ENCODE data around the gene IL9.
"Not testable (repeated sequence)": the region's sequence is repeated elsewhere in the genome, so short reads cannot be mapped to it uniquely, and the experiment has no call there.

The IL9 gene

DNA sequence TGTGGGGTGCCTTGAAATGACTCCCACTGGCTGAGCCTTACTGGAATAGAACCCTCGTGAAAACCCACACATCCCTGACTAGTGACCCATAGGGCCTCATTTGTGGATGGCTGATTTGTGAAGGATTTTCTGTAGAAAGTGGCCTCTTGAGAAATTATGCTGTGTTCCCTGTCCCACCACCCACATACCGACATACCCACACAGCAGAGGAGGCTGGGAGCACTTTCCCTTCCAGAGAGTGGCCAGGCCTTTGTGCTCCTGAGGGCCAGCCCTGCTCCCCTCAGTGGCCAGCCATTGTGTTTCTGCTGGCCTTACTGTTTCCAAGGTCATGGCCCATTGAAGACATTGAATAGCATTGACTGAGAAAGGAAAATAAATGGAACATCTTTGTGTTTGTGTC, 29.6 kb downstream of the IL9 start:
- no peak for DNase-seq (ENCODE audit: low read depth)
- TF ChIP-seq, protein P1, sequence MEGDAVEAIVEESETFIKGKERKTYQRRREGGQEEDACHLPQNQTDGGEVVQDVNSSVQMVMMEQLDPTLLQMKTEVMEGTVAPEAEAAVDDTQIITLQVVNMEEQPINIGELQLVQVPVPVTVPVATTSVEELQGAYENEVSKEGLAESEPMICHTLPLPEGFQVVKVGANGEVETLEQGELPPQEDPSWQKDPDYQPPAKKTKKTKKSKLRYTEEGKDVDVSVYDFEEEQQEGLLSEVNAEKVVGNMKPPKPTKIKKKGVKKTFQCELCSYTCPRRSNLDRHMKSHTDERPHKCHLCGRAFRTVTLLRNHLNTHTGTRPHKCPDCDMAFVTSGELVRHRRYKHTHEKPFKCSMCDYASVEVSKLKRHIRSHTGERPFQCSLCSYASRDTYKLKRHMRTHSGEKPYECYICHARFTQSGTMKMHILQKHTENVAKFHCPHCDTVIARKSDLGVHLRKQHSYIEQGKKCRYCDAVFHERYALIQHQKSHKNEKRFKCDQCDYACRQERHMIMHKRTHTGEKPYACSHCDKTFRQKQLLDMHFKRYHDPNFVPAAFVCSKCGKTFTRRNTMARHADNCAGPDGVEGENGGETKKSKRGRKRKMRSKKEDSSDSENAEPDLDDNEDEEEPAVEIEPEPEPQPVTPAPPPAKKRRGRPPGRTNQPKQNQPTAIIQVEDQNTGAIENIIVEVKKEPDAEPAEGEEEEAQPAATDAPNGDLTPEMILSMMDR (IDR thresholded peaks at IDR 0.05; ENCODE audit: low read length, missing control alignments): no peak
- H3K4me3 ChIP-seq (replicated peaks; ENCODE audit: low read depth, low read length): no peak overlapping the region

DNA sequence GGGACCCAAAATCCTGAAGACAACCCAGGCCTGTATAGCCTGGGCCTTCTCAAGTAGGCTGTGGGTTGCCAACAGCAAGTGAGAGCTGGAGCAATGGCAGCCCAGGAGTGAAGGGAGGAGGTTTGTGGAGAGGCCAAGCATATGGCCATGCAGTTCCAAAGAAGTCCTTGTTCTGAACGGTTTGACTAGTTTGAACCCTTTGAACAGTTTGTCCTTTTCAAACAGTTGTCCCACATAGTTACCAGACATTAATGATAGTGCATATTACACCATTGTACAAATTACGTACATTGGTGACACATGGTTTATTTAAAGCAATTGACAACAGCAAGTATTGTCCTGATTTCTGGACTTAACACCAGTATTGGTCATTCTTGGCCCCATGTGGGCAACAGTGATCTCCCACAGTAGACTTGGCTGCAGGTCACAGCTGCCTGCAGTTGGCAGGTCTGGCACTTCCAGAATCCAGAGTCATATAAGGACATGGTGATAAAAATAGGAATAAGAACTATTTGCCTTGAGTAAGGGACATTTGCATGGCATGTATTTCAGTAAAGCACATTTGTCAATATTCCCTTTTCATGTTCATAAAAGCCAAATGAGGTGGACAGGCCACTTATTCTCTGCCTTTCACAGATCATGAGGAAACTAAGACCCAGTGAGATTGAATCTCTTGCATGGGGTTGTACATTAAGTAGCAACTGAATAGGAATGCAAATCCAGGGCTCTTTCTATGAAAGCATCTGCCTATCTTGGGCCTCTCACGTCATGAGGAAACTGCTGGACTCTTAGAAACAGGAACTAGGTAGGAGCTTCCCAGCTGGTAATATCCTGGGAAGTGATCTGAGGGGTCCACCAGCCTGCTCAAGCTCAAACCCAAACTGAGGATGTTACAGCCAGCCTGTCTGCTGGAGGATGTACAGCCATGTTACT, 30.9 kb downstream of the IL9 start:
- TF ChIP-seq, protein P1 (IDR thresholded peaks at IDR 0.05; ENCODE audit: low read length, missing control alignments): no peak
- no peak for DNase-seq (ENCODE audit: low read depth)

DNA sequence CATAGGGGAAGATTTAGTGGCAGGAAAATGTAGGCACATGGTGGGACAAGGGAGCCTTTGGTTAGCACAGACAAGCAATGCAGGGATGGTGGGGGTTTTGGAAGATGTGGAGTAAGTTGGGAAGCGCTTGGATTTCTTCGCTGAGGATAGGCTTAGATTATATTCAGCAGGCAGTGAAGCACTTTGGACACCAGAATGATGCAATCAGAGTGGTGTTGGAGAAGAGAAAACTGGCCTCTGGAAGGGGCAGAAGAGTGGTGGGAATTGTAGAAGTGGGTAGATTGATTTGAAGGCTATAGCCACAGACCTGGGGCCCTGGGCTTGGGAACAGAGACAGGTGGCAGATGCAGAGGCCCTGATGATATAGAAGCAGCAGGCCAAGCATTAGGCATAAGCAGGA, 32.9 kb downstream of the IL9 start:
- H3K4me3 ChIP-seq (replicated peaks; ENCODE audit: low read depth, low read length): no peak overlapping the region
- DNase-seq (ENCODE audit: low read depth): no peak
- TF ChIP-seq, protein P1 (IDR thresholded peaks at IDR 0.05; ENCODE audit: low read length, missing control alignments): no peak

More for the DNA sequence above, 30.9 kb downstream of the IL9 start:
- H3K4me3 ChIP-seq (replicated peaks; ENCODE audit: low read depth, low read length): no peak overlapping the region

GRCh38 chr5:135862086-135862485, 33.6 kb downstream of the IL9 start:
- DNase-seq (ENCODE audit: low read depth): no peak
- TF ChIP-seq, protein P1 (IDR thresholded peaks at IDR 0.05; ENCODE audit: low read length, missing control alignments): no peak
- H3K4me3 ChIP-seq (replicated peaks; ENCODE audit: low read depth, low read length): no peak overlapping the region

GRCh38 chr5:135861641-135862040, 34.0 kb downstream of the IL9 start:
- TF ChIP-seq, protein P1 (IDR thresholded peaks at IDR 0.05; ENCODE audit: low read length, missing control alignments): no peak
- H3K4me3 ChIP-seq (replicated peaks; ENCODE audit: low read depth, low read length): no peak overlapping the region
- DNase-seq (ENCODE audit: low read depth): peak; percentile 7

- TF ChIP-seq, protein P1 (IDR thresholded peaks at IDR 0.05; ENCODE audit: low read length, missing control alignments): no peak
Measured at GRCh38 chr5:135859641-135860040, 36.0 kb downstream of the IL9 start.

DNA sequence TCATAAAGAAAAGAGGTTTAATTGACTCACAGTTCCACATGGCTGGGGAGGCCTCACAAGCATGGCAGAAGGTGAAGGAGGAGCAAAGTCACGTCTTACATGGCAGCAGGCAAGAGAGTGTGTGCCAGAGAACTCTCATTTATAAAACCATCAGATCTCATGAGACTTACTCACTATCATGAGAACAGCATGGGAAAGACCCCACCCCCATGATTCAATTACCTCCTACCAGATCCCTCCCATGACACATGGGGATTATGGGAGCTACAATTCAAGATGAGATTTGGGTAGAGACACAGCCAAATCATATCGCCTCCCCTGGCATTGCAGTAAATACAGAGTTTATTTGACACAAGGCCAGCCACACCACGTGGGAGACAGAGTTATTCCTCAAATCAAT, 36.5 kb downstream of the IL9 start:
- H3K4me3 ChIP-seq (replicated peaks; ENCODE audit: low read depth, low read length); DNase-seq (ENCODE audit: low read depth): not testable (repeated sequence)

More at GRCh38 chr5:135859641-135860040, 36.0 kb downstream of the IL9 start:
- DNase-seq (ENCODE audit: low read depth): no peak
- no peak overlapping the region for H3K4me3 ChIP-seq (replicated peaks; ENCODE audit: low read depth, low read length)

Data from fibroblast of pulmonary artery (primary cell).